Measurements from ENCODE around the gene XYLB. TPM values are rescaled to one million over a fixed set of nuclear protein-coding genes. Genes with fewer than 3 reads are reported as not detected.

Gene XYLB
- total RNA-seq, 1 experiment from 2014 or later, result 3.3 TPM

- ATAC-seq (no peak), DNase-seq (ENCODE audit: low spot score) (no peak)
- Mint-ChIP-seq H3K36me3 (peaks cover 50% of the 10 kb centered on the region), H3K4me1 (peaks cover 3% of the 10 kb centered on the region; the same call in 1 of the 2 replicates), H3K27me3 (ENCODE audit: low read depth) (no peaks in the 10 kb centered on the region), H3K27ac (no peak overlapping the region), H3K4me3 (no peak overlapping the region), H3K9me3 (peaks cover 41% of the 10 kb centered on the region)
- POLR2A ChIA-PET, result no interaction called here
- CTCF ChIA-PET, result interaction anchor here (1.2 kb wide), 1 partner anchor 37 kb away, joined by 4 read pairs; the partner anchor contains the start of gene XYLB
- TF ChIP-seq STAT6 (CRISPR knock-in tag; conservative IDR thresholded peaks at IDR 0.05; ENCODE audit: low read depth) (no peak), ZNF263 (CRISPR knock-in tag; IDR thresholded peaks at IDR 0.05; ENCODE audit: low read depth) (no peak), ZNF416 (CRISPR knock-in tag; IDR thresholded peaks at IDR 0.05) (no peak), AR (CRISPR knock-in tag; IDR thresholded peaks at IDR 0.05) (no peak), MYBL2 (CRISPR knock-in tag; IDR thresholded peaks at IDR 0.05) (no peak), MXD4 (CRISPR knock-in tag; IDR thresholded peaks at IDR 0.05; ENCODE audit: borderline replicate concordance) (no peak), NFE2L1 (CRISPR knock-in tag; IDR thresholded peaks at IDR 0.05) (no peak), ZMAT4 (CRISPR knock-in tag; IDR thresholded peaks at IDR 0.05) (no peak), ZNF396 (CRISPR knock-in tag; IDR thresholded peaks at IDR 0.05; ENCODE audit: borderline replicate concordance) (no peak), ZNF219 (CRISPR knock-in tag; IDR thresholded peaks at IDR 0.05; ENCODE audit: borderline replicate concordance) (no peak), SMAD4 (CRISPR knock-in tag; IDR thresholded peaks at IDR 0.05) (no peak), FOXP4 (CRISPR knock-in tag; IDR thresholded peaks at IDR 0.05) (no peak)
Observed at GRCh38 chr3:38383156-38383875, 36.7 kb downstream of the XYLB start.

- ChIA-PET CTCF (no interaction called here), POLR2A (no interaction called here)
- DNase-seq (ENCODE audit: low spot score) (no peak), ATAC-seq (no peak)
- no peak for TF ChIP-seq USF2 (CRISPR knock-in tag; IDR thresholded peaks at IDR 0.05)
- TF ChIP-seq ZNF281 (CRISPR knock-in tag; IDR thresholded peaks at IDR 0.05), result no peak
- Mint-ChIP-seq H3K9me3 (peaks cover 21% of the 10 kb centered on the region), H3K27me3 (ENCODE audit: low read depth) (no peaks in the 10 kb centered on the region), H3K4me3 (no peak overlapping the region), H3K27ac (no peak overlapping the region), H3K4me1 (no peaks in the 10 kb centered on the region), H3K36me3 (peaks cover 16% of the 10 kb centered on the region)
Observed at GRCh38 chr3:38386992-38387750, 40.6 kb downstream of the XYLB start.
